WTC11 (cell line): ENCODE measurements around the gene METTL13. TPM values are rescaled to one million over a fixed set of nuclear protein-coding genes. Genes with fewer than 3 reads are reported as not detected.

Experiments used
- ATAC-seq: fragments of 200-7000 bp; cut with Tn5 transposase; 2 replicates; pipeline ENCODE4 v1.10.0; 2021; ENCODE audit warnings: mild to moderate bottlenecking, moderate library complexity
- CTCF ChIA-PET: fragments of 300-600 bp; sonication (Branson Sonifier 250); formaldehyde crosslinking; loops from one replicate; lab custom pipeline; 2021; ENCODE audit warnings: antibody characterized with exemption; lab: Charles Lee
- POLR2A ChIA-PET: fragments of 350-600 bp; sonication (Branson Sonifier 250); formaldehyde crosslinking; loops from one replicate; lab custom pipeline; 2021; ENCODE audit warnings: antibody characterized with exemption; lab: Charles Lee
- DNase-seq: peaks from one replicate; pipeline ENCODE4 v3.0.0; 2021; ENCODE audit warnings: low spot score
- H3K27ac Mint-ChIP-seq: 2 replicates; pipeline ENCODE4 v1.8.0; 2021; ENCODE audit warnings: mixed read lengths
- H3K27me3 Mint-ChIP-seq: 2 replicates; pipeline ENCODE4 v1.8.0; 2021; ENCODE audit warnings: low read depth, mild to moderate bottlenecking, moderate library complexity, mixed read lengths
- H3K36me3 Mint-ChIP-seq: 2 replicates; pipeline ENCODE4 v1.8.0; 2021; ENCODE audit warnings: mixed read lengths
- H3K4me1 Mint-ChIP-seq: 2 replicates; pipeline ENCODE4 v1.8.0; 2022; ENCODE audit warnings: mixed read lengths
- H3K4me3 Mint-ChIP-seq: 2 replicates; pipeline ENCODE4 v1.8.0; 2021; ENCODE audit warnings: mild to moderate bottlenecking, moderate library complexity, mixed read lengths
- H3K9me3 Mint-ChIP-seq: 2 replicates; pipeline ENCODE4 v1.8.0; 2021; ENCODE audit warnings: mixed read lengths
- AFF4 ChIP-seq: sonication (generic); formaldehyde crosslinking; IDR thresholded peaks from 2 replicates; pipeline ENCODE4 v1.8.1; 2023; ENCODE audit warnings: mild to moderate bottlenecking, missing genetic modification reagents, borderline replicate concordance
- CTCF ChIP-seq: fragments of 200-600 bp; IDR thresholded peaks from 2 replicates; pipeline ENCODE4 v1.8.0; 2022; ENCODE audit warnings: antibody characterized with exemption
- ELF4 ChIP-seq: sonication (generic); formaldehyde crosslinking; IDR thresholded peaks from 2 replicates; pipeline ENCODE4 v1.8.1; 2022; ENCODE audit warnings: low read depth, mild to moderate bottlenecking, moderate library complexity, missing genetic modification reagents
- FOXK1 ChIP-seq: sonication (generic); formaldehyde crosslinking; IDR thresholded peaks from 2 replicates; pipeline ENCODE4 v1.8.0; 2022; ENCODE audit warnings: mild to moderate bottlenecking, moderate library complexity, missing genetic modification reagents
- HMGXB4 ChIP-seq: sonication (generic); formaldehyde crosslinking; IDR thresholded peaks from 2 replicates; pipeline ENCODE4 v1.8.1; 2023; ENCODE audit warnings: mild to moderate bottlenecking, moderate library complexity, missing genetic modification reagents
- JAZF1 ChIP-seq: fragments of 250-450 bp; sonication (Bioruptor Pico); IDR thresholded peaks from 2 replicates; pipeline ENCODE4 v1.9.0; 2021; ENCODE audit warnings: moderate library complexity, mild to moderate bottlenecking, inconsistent platforms
- MLX ChIP-seq: sonication (generic); formaldehyde crosslinking; IDR thresholded peaks from 2 replicates; pipeline ENCODE4 v1.8.1; 2023; ENCODE audit warnings: mild to moderate bottlenecking, missing genetic modification reagents, moderate library complexity
- MXD4 ChIP-seq: fragments of 250-450 bp; sonication (Bioruptor Pico); IDR thresholded peaks from 2 replicates; pipeline ENCODE4 v1.8.0; 2021; ENCODE audit warnings: mild to moderate bottlenecking, moderate library complexity, borderline replicate concordance
- MYBL2 ChIP-seq: sonication (generic); formaldehyde crosslinking; IDR thresholded peaks from 2 replicates; pipeline ENCODE4 v1.8.1; 2023; ENCODE audit warnings: mild to moderate bottlenecking, moderate library complexity, missing genetic modification reagents
- NFATC4 ChIP-seq: fragments of 250-450 bp; sonication (Bioruptor Pico); IDR thresholded peaks from 2 replicates; pipeline ENCODE4 v1.9.0; 2021; ENCODE audit warnings: mild to moderate bottlenecking
- NFE2L1 ChIP-seq: sonication (generic); formaldehyde crosslinking; IDR thresholded peaks from 2 replicates; pipeline ENCODE4 v1.8.1; 2023; ENCODE audit warnings: missing genetic modification reagents
- NR2C2 ChIP-seq: sonication (generic); formaldehyde crosslinking; IDR thresholded peaks from 2 replicates; pipeline ENCODE4 v1.8.0; 2022; ENCODE audit warnings: mild to moderate bottlenecking, missing genetic modification reagents
- PRDM15 ChIP-seq: sonication (generic); formaldehyde crosslinking; IDR thresholded peaks from 2 replicates; pipeline ENCODE4 v1.8.0; 2022; ENCODE audit warnings: missing genetic modification reagents
- SMAD4 ChIP-seq: sonication (generic); formaldehyde crosslinking; IDR thresholded peaks from 2 replicates; pipeline ENCODE4 v1.8.0; 2022; ENCODE audit warnings: mild to moderate bottlenecking, missing genetic modification reagents
- TEAD1 ChIP-seq: sonication (generic); formaldehyde crosslinking; IDR thresholded peaks from 2 replicates; pipeline ENCODE4 v1.8.0; 2022; ENCODE audit warnings: mild to moderate bottlenecking, missing genetic modification reagents
- USF1 ChIP-seq: sonication (generic); formaldehyde crosslinking; IDR thresholded peaks from 2 replicates; pipeline ENCODE4 v1.8.0; 2022; ENCODE audit warnings: mild to moderate bottlenecking, missing genetic modification reagents
- ZNF317 ChIP-seq: sonication (generic); formaldehyde crosslinking; IDR thresholded peaks from 2 replicates; pipeline ENCODE4 v1.8.1; 2023; ENCODE audit warnings: low read depth, mild to moderate bottlenecking, moderate library complexity, missing genetic modification reagents, borderline replicate concordance
- ZNF512 ChIP-seq: sonication (generic); formaldehyde crosslinking; IDR thresholded peaks from 2 replicates; pipeline ENCODE4 v1.8.1; 2022; ENCODE audit warnings: missing genetic modification reagents, borderline replicate concordance
- total RNA-seq: library from RNA; stranded (reverse); gene quantifications from 3 replicates; pipeline ENCODE4 v1.2.3, GENCODE V29; 2021

METTL13 gene
- total RNA-seq, 1 experiment from 2014 or later: 46.5 TPM

- TF ChIP-seq CTCF: no peak
- TF ChIP-seq, all 79 proteins: peak for 0
Measured at GRCh38 chr1:171828794-171829193, 47.3 kb downstream of the METTL13 start (continued).

GRCh38 chr1:171833091-171833825 lies 51.8 kb downstream of the METTL13 start:
- CTCF ChIA-PET: no interaction called here
- no peak overlapping the region for H3K4me3 Mint-ChIP-seq
- no peaks in the 10 kb centered on the region for H3K4me1 Mint-ChIP-seq
- ATAC-seq (no peak), DNase-seq (no peak)
- no peak for TF ChIP-seq MLX (CRISPR knock-in tag)
- no peak for TF ChIP-seq NR2C2 (CRISPR knock-in tag)
- no peak for TF ChIP-seq NFE2L1 (CRISPR knock-in tag)
- TF ChIP-seq TEAD1 (CRISPR knock-in tag): no peak
- no peak for TF ChIP-seq MXD4 (CRISPR knock-in tag)
- no peaks in the 10 kb centered on the region; the same call in 1 of the 2 replicates for H3K27me3 Mint-ChIP-seq
- H3K9me3 Mint-ChIP-seq: peaks cover 10% of the 10 kb centered on the region
- POLR2A ChIA-PET: no interaction called here
- no peak overlapping the region for H3K27ac Mint-ChIP-seq
- peaks cover 3% of the 10 kb centered on the region for H3K36me3 Mint-ChIP-seq

- CTCF ChIA-PET: interaction anchor here (0.6 kb wide), 1 partner anchor 56 kb away, joined by 3 read pairs; no protein-coding TSS in a partner anchor
- no peak for TF ChIP-seq NR2C2 (CRISPR knock-in tag)
- no peak for TF ChIP-seq AFF4 (CRISPR knock-in tag)
- TF ChIP-seq ZNF512 (CRISPR knock-in tag): no peak
- no peak for TF ChIP-seq FOXK1 (CRISPR knock-in tag)
- no peak for TF ChIP-seq NFATC4 (CRISPR knock-in tag)
- TF ChIP-seq ZNF317: no peak
- no peak for TF ChIP-seq MYBL2 (CRISPR knock-in tag)
- TF ChIP-seq SMAD4 (CRISPR knock-in tag): no peak
- TF ChIP-seq USF1: no peak
- TF ChIP-seq ELF4 (CRISPR knock-in tag): no peak
- no peak for TF ChIP-seq PRDM15 (CRISPR knock-in tag)
- no peak for TF ChIP-seq HMGXB4 (CRISPR knock-in tag)
- no peak for TF ChIP-seq JAZF1 (CRISPR knock-in tag)
Measured at GRCh38 chr1:171834821-171835220, 53.4 kb downstream of the METTL13 start.

More at GRCh38 chr1:171834821-171835220, 53.4 kb downstream of the METTL13 start:
- DNase-seq: no peak
- Mint-ChIP-seq H3K9me3 (no peaks in the 10 kb centered on the region; the same call in 1 of the 2 replicates), H3K27ac (no peak overlapping the region), H3K4me3 (no peak overlapping the region), H3K27me3 (peaks cover 12% of the 10 kb centered on the region), H3K4me1 (no peaks in the 10 kb centered on the region), H3K36me3 (no peaks in the 10 kb centered on the region)
- POLR2A ChIA-PET: no interaction called here
- ATAC-seq: no peak
